Omental fat pad (tissue), 4 donors: ENCODE data around the gene PBXIP1. TPM values are rescaled to one million over a fixed set of nuclear protein-coding genes. Genes with fewer than 3 reads are reported as not detected.

Experiments
- ATAC-seq: fragments of 150-250 bp; one replicate; pipeline ENCODE4 v1.9.1; 2016; ENCODE audit warnings: mild to moderate bottlenecking, moderate library complexity; ENCODE audit not compliant: low FRiP score
- DNase-seq: peaks from one replicate; pipeline ENCODE4 v3.0.0-alpha.2; 2019; ENCODE audit warnings: low spot score
- CTCF ChIP-seq, 3 donors: fragments of 450-650 bp; IDR thresholded peaks; one replicate each; pipeline ENCODE4 v1.5.1; 2016 to 2017; ENCODE audit warnings: antibody characterized with exemption in 3 of 3, mild to moderate bottlenecking in 3 of 3, moderate library complexity in 2 of 3
- total RNA-seq, 4 donors: library from RNA; depleted of rRNA; stranded (reverse); fragments of >200 nt; gene quantifications; one replicate each; pipeline ENCODE4 v1.1.0, GENCODE V29; 2016

Gene PBXIP1
- total RNA-seq, 4 donors from 2014 or later = 65.0 to 93.7 (median 82.0) TPM

GRCh38 chr1:154958036-154958435, 2.1 kb upstream of the PBXIP1 start:
- no peak for ATAC-seq
- no peak for TF ChIP-seq CTCF (IDR thresholded peaks at IDR 0.05)
- no peak for DNase-seq

- DNase-seq = no peak
- TF ChIP-seq CTCF (IDR thresholded peaks at IDR 0.05) = no peak
Measured at GRCh38 chr1:154957091-154957657, 1.3 kb upstream of the PBXIP1 start.

DNA sequence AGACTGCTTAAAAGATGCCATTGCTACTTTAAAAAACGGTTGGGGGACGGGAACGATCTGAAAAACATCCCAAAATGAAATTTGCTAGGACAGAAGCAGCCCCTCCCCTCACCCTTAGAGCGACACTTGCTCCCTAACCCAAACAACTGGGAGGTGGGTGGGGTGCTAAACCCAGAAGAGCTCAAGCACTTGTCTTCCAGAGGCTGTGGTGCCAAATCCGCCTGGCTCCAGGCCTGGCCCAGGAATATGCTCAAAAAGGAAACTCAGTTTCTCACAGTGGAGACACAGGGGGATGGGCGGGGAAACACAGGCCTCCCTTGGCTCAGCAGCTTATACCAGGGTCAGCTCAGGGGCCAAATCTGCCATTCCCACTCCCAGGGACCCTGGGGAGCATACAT, 644 bp upstream of the PBXIP1 start:
- DNase-seq (no peak), ATAC-seq (no peak)
- TF ChIP-seq CTCF (IDR thresholded peaks at IDR 0.05) = no peak

More at GRCh38 chr1:154957091-154957657, 1.3 kb upstream of the PBXIP1 start:
- ATAC-seq = no peak

- TF ChIP-seq CTCF (IDR thresholded peaks at IDR 0.05) = no peak
- no peak for DNase-seq
- ATAC-seq = peak; percentile 1
Measured at GRCh38 chr1:154955039-154955717, 721 bp downstream of the PBXIP1 start.

- ATAC-seq (no peak), DNase-seq (no peak)
- TF ChIP-seq CTCF (IDR thresholded peaks at IDR 0.05) = no peak
Measured at GRCh38 chr1:154954541-154954940, 1.4 kb downstream of the PBXIP1 start.

- TF ChIP-seq CTCF (IDR thresholded peaks at IDR 0.05) = no peak
- ATAC-seq (no peak), DNase-seq (no peak)
Measured at GRCh38 chr1:154953611-154954038, 2.3 kb downstream of the PBXIP1 start.

- DNase-seq (no peak), ATAC-seq (no peak)
- TF ChIP-seq CTCF (IDR thresholded peaks at IDR 0.05) = no peak
Measured at GRCh38 chr1:154952664-154953063, 3.2 kb downstream of the PBXIP1 start.
